G401 (cell line): ENCODE measurements around the gene ACADS. TPM values are rescaled to one million over a fixed set of nuclear protein-coding genes. Genes with fewer than 3 reads are reported as not detected.

Source experiments
- DNase-seq: peaks from one replicate; pipeline ENCODE4 v3.0.0-alpha.2; 2015; ENCODE audit warnings: low spot score
- in situ Hi-C: cut with HindIII; loops from 2 replicates; pipeline ENCODE4 v1.10.0; 2016; ENCODE audit warnings: low sequenced_read_pairs, mixed read lengths
- total RNA-seq: library from RNA; depleted of rRNA; stranded (reverse); fragments of >200 nt; shearing (Covaris generic); gene quantifications from 2 replicates; pipeline ENCODE4 v1.2.3, GENCODE V29; 2014; rRNA removed

ACADS gene
- total RNA-seq, 1 experiment from 2014 or later = 9.3 TPM

DNA sequence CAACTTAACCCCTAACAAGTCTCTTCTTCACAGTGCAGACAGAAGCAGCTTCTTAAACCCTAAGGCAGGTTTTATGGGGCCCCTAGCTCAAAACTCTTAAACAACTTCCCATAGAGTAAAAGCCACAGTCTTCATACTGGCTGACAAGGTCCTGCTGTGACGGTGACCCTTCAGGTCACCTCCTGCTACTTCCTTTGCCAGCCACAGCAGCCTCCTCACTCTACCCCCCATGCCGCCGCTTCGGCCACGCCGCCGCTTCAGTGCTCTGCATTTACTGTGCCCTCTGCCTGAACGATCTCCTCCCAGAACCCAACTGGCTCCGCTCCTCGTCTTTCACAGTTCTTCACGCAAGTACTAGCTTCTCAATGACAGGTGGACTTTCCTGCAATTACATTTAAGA lies 45.5 kb downstream of the ACADS start:
- DNase-seq = no peak
- in situ Hi-C loops = no loop called here

- no peak for DNase-seq
- in situ Hi-C loops = no loop called here
Observed at GRCh38 chr12:120774169-120774916, 48.7 kb downstream of the ACADS start.

GRCh38 chr12:120775862-120776552 lies 50.4 kb downstream of the ACADS start:
- DNase-seq = no peak
- in situ Hi-C loops = no loop called here

GRCh38 chr12:120783197-120783596 lies 57.6 kb downstream of the ACADS start:
- no peak for DNase-seq
- in situ Hi-C loops = no loop called here

GRCh38 chr12:120784804-120785203 lies 59.2 kb downstream of the ACADS start:
- peak; percentile 49 for DNase-seq
- in situ Hi-C loops = no loop called here

DNA sequence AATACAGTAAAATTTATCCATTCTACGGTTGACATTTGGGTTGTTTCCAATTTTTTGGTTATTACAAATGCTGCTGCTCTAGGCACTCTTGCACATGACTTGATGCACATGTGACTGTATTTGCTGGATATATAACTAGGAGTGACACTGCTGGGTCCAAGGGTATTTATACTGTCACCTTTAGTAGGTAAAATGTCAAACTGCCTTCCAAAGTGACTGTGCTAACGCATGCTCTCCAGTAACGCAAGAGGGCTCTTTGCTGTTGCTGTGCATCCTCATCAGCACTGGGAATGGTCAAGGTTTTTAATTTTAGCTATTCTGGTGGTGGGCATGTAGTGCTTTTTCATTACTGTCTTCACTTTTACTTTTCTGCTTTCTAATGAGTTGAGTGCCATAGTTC lies 62.3 kb downstream of the ACADS start:
- DNase-seq = no peak
- in situ Hi-C loops = no loop called here

Other genes starting within 250 kb of the ACADS start
- 541 and 568 TPM in 2 replicates for gene DYNLL1, start 229.7 kb upstream of the ACADS start, total RNA-seq
- gene COQ5, start 196.7 kb upstream of the ACADS start, total RNA-seq = 34.3 and 45.5 TPM in 2 replicates
- gene RNF10, start 191.5 kb upstream of the ACADS start, total RNA-seq = 83.7 and 115 TPM in 2 replicates
- gene POP5, start 144.4 kb upstream of the ACADS start, total RNA-seq = 43.9 and 45.9 TPM in 2 replicates
- gene CABP1, start 85.2 kb upstream of the ACADS start, total RNA-seq = 0.86 TPM in 1 of 2 replicates, not detected in the other
- gene MLEC, start 38.7 kb upstream of the ACADS start, total RNA-seq = 85.9 and 106 TPM in 2 replicates
- 47.0 and 53.8 TPM in 2 replicates for gene UNC119B, start 15.4 kb upstream of the ACADS start, total RNA-seq
- 12.0 and 12.2 TPM in 2 replicates for gene SPPL3, start 178.5 kb downstream of the ACADS start, total RNA-seq